Natural killer cell (primary cell): ENCODE measurements around the gene ADCY2. TPM values are rescaled to one million over a fixed set of nuclear protein-coding genes. Genes with fewer than 3 reads are reported as not detected.

Experiments
- ATAC-seq, 3 donors: fragments of 150-1000 bp in 2 of 3; fragments of 200-7000 bp in 1 of 3; cut with Tn5 transposase; 1 replicate in 1 of 3; 2 replicates in 2 of 3; pipeline ENCODE4 v1.10.0; 2021; ENCODE audit warnings: mild to moderate bottlenecking in 2 of 3, moderate library complexity in 2 of 3
- DNase-seq, 2 donors: peaks; one replicate each; pipeline versions ENCODE4 v3.0.0 to v3.0.0-alpha.2; 2013 to 2021; ENCODE audit warnings: mixed read lengths in 1 of 2
- H3K27ac ChIP-seq: one replicate; pipeline ENCODE4 v1.5.1; 2013; ENCODE audit warnings: mild to moderate bottlenecking, low read length
- H3K27me3 ChIP-seq: one replicate; pipeline ENCODE4 v1.6.1; 2013; ENCODE audit warnings: low read length; ENCODE audit not compliant: control insufficient read depth, insufficient read depth
- H3K36me3 ChIP-seq: one replicate; pipeline ENCODE4 v1.6.1; 2013; ENCODE audit warnings: low read length; ENCODE audit not compliant: control insufficient read depth, insufficient read depth
- H3K4me1 ChIP-seq: one replicate; pipeline ENCODE4 v1.6.1; 2013; ENCODE audit warnings: low read length; ENCODE audit not compliant: control insufficient read depth, insufficient read depth
- H3K4me3 ChIP-seq: one replicate; pipeline ENCODE4 v1.5.1; 2013; ENCODE audit warnings: low read length
- H3K9me3 ChIP-seq: one replicate; pipeline ENCODE4 v1.6.1; 2013; ENCODE audit warnings: low read length; ENCODE audit not compliant: control insufficient read depth, insufficient read depth
- H3K27ac Mint-ChIP-seq, 2 donors: one replicate each; pipeline ENCODE4 v1.8.0; 2022; ENCODE audit warnings: mild to moderate bottlenecking in 2 of 2, mixed read lengths in 2 of 2, moderate library complexity in 1 of 2
- H3K27me3 Mint-ChIP-seq, 2 donors: one replicate each; pipeline ENCODE4 v1.8.0; 2022; ENCODE audit warnings: low read depth in 2 of 2, mixed read lengths in 2 of 2
- H3K36me3 Mint-ChIP-seq: one replicate; pipeline ENCODE4 v1.8.0; 2022; ENCODE audit warnings: mixed read lengths
- H3K4me1 Mint-ChIP-seq, 2 donors: one replicate each; pipeline ENCODE4 v1.8.0; 2022; ENCODE audit warnings: mixed read lengths in 2 of 2
- H3K4me3 Mint-ChIP-seq: one replicate; pipeline ENCODE4 v1.8.0; 2022; ENCODE audit warnings: mild to moderate bottlenecking, moderate library complexity, mixed read lengths
- H3K9me3 Mint-ChIP-seq, 2 donors: one replicate each; pipeline ENCODE4 v1.8.0; 2022; ENCODE audit warnings: mixed read lengths in 2 of 2
- WGBS: methylation state at CpG from one replicate; pipeline ENCODE4 v1.1.7; 2013; ENCODE audit warnings: missing lambda C conversion rate; ENCODE audit not compliant: insufficient coverage; 5-methylcytosine and 5-hydroxymethylcytosine counted together
- intact Hi-C: fragments of 100-400 bp; cut with micrococcal nuclease; formaldehyde crosslinking; loops from one replicate; pipeline ENCODE4 v1.14.2; 2022
- total RNA-seq, 4 donors: library from RNA; stranded (reverse); fragments of 120-200 nt in 1 of 4; gene quantifications; one replicate each; pipeline versions ENCODE4 v1.2.3 to v1.2.4, GENCODE V29; 2013 to 2022
- TF ChIP-seq, protein P1 (sequence below): fragments of 200-600 bp; IDR thresholded peaks from one replicate; pipeline ENCODE4 v1.8.0; 2022; ENCODE audit warnings: antibody characterized with exemption

ADCY2 gene
- total RNA-seq, 3 donors from 2014 or later (not counting 1 experiment from before 2014, with no cell fraction given) = not detected

GRCh38 chr5:7467179-7467578 lies 71.2 kb downstream of the ADCY2 start:
- Histone ChIP-seq H3K27me3 (no peaks in the 10 kb centered on the region), H3K27ac (no peak overlapping the region), H3K4me3 (no peak overlapping the region), H3K36me3 (no peaks in the 10 kb centered on the region), H3K9me3 (no peaks in the 10 kb centered on the region), H3K4me1 (no peaks in the 10 kb centered on the region)
- intact Hi-C loops = no loop called here
- Mint-ChIP-seq H3K27ac (no peak overlapping the region), H3K9me3 (peaks cover 5 to 7% of the 10 kb centered on the region in 2 donors), H3K27me3 (no peaks in the 10 kb centered on the region), H3K4me1 (no peaks in the 10 kb centered on the region), H3K4me3 (no peak overlapping the region), H3K36me3 (peaks cover 5% of the 10 kb centered on the region)
- DNase-seq = no peak
- TF ChIP-seq, protein P1, sequence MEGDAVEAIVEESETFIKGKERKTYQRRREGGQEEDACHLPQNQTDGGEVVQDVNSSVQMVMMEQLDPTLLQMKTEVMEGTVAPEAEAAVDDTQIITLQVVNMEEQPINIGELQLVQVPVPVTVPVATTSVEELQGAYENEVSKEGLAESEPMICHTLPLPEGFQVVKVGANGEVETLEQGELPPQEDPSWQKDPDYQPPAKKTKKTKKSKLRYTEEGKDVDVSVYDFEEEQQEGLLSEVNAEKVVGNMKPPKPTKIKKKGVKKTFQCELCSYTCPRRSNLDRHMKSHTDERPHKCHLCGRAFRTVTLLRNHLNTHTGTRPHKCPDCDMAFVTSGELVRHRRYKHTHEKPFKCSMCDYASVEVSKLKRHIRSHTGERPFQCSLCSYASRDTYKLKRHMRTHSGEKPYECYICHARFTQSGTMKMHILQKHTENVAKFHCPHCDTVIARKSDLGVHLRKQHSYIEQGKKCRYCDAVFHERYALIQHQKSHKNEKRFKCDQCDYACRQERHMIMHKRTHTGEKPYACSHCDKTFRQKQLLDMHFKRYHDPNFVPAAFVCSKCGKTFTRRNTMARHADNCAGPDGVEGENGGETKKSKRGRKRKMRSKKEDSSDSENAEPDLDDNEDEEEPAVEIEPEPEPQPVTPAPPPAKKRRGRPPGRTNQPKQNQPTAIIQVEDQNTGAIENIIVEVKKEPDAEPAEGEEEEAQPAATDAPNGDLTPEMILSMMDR = no peak
- no peak for ATAC-seq
- WGBS = 87% methylated on average over 7 of the region's 7 CpGs

GRCh38 chr5:7468742-7469141 lies 72.8 kb downstream of the ADCY2 start:
- no peak for DNase-seq
- no peak overlapping the region for H3K4me3 ChIP-seq
- Mint-ChIP-seq H3K4me3 (no peak overlapping the region), H3K4me1 (no peaks in the 10 kb centered on the region), H3K36me3 (peaks cover 5% of the 10 kb centered on the region), H3K9me3 (peaks cover 5 to 7% of the 10 kb centered on the region in 2 donors), H3K27me3 (no peaks in the 10 kb centered on the region), H3K27ac (no peak overlapping the region)
- TF ChIP-seq, protein P1 = no peak
- no peaks in the 10 kb centered on the region for H3K4me1 ChIP-seq
- H3K9me3 ChIP-seq = no peaks in the 10 kb centered on the region
- ATAC-seq = no peak
- intact Hi-C loops = no loop called here
- WGBS = no CpG with 5 or more reads among the region's 2 CpGs
- H3K27me3 ChIP-seq = no peaks in the 10 kb centered on the region
- no peak overlapping the region for H3K27ac ChIP-seq
- H3K36me3 ChIP-seq = no peaks in the 10 kb centered on the region

DNA sequence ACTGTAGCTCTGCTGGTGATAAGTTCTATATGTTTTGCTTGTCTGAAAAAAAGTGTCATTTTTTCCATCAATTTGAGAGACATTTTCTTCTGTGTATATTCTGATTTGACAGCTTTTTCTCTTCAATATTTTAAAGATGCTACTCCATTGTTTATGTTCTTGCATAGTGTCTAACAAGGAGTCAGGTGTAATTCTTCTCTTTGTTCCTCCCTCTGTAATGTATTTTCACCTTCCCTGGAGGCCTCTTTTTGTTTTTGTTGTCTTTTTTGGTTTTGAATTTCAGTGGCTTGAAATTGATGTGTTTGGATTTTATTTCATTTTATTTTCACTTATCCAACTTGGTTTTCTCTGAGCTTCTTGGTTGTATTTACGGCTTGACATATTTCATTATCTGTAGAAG lies 75.8 kb downstream of the ADCY2 start:
- no peaks in the 10 kb centered on the region for H3K9me3 ChIP-seq
- ATAC-seq = no peak
- no peak overlapping the region for H3K4me3 Mint-ChIP-seq

DNA sequence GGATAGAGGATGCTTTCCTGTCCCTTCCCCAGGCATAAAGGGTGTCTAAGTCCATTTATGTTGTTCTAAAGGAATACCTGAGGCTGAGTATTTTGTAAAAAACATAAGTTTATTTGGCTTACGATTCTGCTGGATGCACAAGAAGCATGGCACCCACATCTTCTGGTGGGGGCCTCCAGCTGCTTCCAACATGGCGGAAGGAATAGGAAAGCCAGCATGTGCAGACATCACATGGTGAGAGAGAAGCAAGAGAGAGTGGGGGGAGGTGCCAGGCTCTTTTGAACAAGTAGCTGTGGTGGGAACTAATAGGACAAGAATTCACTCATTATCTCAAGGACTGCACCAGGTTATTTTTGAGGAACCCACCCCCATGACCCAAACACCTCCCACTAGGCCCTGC lies 77.2 kb downstream of the ADCY2 start:
- H3K9me3 ChIP-seq = no peaks in the 10 kb centered on the region
- no peak overlapping the region for H3K27ac Mint-ChIP-seq
- no peak overlapping the region for H3K4me3 Mint-ChIP-seq
- no peaks in the 10 kb centered on the region for H3K27me3 Mint-ChIP-seq
- H3K36me3 ChIP-seq = no peaks in the 10 kb centered on the region
- no peaks in the 10 kb centered on the region for H3K4me1 ChIP-seq
- 83% methylated on average over 2 of the region's 2 CpGs for WGBS
- ATAC-seq (no peak), DNase-seq (no peak)
- no peak overlapping the region for H3K4me3 ChIP-seq
- no peaks in the 10 kb centered on the region for H3K4me1 Mint-ChIP-seq
- no peak overlapping the region for H3K27ac ChIP-seq
- intact Hi-C loops = no loop called here
- TF ChIP-seq, protein P1 = no peak
- H3K9me3 Mint-ChIP-seq = peaks cover 7 to 13% of the 10 kb centered on the region in 2 donors
- peaks cover 5% of the 10 kb centered on the region for H3K36me3 Mint-ChIP-seq
- no peaks in the 10 kb centered on the region for H3K27me3 ChIP-seq

More for the DNA sequence above, 75.8 kb downstream of the ADCY2 start:
- no peaks in the 10 kb centered on the region for H3K36me3 ChIP-seq
- Mint-ChIP-seq H3K27ac (no peak overlapping the region), H3K36me3 (peaks cover 5% of the 10 kb centered on the region), H3K27me3 (no peaks in the 10 kb centered on the region), H3K4me1 (no peaks in the 10 kb centered on the region), H3K9me3 (peaks cover 7 to 13% of the 10 kb centered on the region in 2 donors)
- H3K4me3 ChIP-seq = no peak overlapping the region
- no peaks in the 10 kb centered on the region for H3K27me3 ChIP-seq
- no peak overlapping the region for H3K27ac ChIP-seq
- H3K4me1 ChIP-seq = no peaks in the 10 kb centered on the region
- TF ChIP-seq, protein P1 = no peak
- WGBS = 78% methylated on average over 1 of the region's 1 CpG
- no peak for DNase-seq
- intact Hi-C loops = no loop called here
